Subcutaneous adipose tissue (tissue), 4 donors: ENCODE data around the gene UBE2R2. TPM values are rescaled to one million over a fixed set of nuclear protein-coding genes. Genes with fewer than 3 reads are reported as not detected.

Experiments used
- total RNA-seq, 4 donors: library from RNA; depleted of rRNA; stranded (reverse); fragments of >200 nt; gene quantifications; one replicate each; pipeline ENCODE4 v1.1.0, GENCODE V29; 2016
- TF ChIP-seq, protein P1 (sequence below): fragments of 450-650 bp; IDR thresholded peaks from one replicate; pipeline ENCODE4 v1.5.1; 2016; ENCODE audit warnings: low read depth, mild to moderate bottlenecking, control low read depth, antibody characterized with exemption, moderate library complexity

The UBE2R2 gene
- total RNA-seq, 4 donors from 2014 or later = 32.4 to 36.9 (median 35.1) TPM

DNA sequence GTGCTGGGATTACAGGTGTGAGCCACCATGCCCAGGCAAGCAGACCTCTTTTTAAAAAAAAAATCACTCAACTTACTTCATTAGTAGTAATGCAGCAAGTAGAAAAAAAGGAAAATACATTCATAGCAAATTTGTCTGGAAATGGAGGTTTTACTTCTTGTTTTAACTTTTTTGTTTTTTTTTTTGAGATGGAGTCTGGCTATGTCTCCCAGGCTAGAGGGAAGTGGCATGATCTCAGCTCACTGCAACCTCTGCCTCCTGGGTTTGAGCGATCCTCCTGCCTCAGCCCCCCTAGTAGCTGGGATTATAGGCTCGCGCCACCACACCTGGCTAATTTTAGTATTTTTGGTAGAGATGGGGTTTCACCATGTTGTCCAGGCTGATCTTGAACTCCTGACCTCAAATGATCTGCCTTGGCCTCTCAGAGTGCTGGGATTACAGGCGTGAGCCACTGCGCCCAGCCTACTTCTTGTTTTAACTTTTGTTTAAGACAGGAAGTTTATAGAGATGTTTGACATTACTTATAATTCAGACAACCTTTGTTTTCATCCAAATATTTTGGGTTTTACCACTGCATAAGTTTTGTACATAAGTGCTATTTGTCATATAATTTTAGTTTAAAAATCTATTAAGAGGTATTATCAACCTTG is 26.5 kb downstream of the UBE2R2 start:
- TF ChIP-seq, protein P1, sequence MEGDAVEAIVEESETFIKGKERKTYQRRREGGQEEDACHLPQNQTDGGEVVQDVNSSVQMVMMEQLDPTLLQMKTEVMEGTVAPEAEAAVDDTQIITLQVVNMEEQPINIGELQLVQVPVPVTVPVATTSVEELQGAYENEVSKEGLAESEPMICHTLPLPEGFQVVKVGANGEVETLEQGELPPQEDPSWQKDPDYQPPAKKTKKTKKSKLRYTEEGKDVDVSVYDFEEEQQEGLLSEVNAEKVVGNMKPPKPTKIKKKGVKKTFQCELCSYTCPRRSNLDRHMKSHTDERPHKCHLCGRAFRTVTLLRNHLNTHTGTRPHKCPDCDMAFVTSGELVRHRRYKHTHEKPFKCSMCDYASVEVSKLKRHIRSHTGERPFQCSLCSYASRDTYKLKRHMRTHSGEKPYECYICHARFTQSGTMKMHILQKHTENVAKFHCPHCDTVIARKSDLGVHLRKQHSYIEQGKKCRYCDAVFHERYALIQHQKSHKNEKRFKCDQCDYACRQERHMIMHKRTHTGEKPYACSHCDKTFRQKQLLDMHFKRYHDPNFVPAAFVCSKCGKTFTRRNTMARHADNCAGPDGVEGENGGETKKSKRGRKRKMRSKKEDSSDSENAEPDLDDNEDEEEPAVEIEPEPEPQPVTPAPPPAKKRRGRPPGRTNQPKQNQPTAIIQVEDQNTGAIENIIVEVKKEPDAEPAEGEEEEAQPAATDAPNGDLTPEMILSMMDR = no peak

DNA sequence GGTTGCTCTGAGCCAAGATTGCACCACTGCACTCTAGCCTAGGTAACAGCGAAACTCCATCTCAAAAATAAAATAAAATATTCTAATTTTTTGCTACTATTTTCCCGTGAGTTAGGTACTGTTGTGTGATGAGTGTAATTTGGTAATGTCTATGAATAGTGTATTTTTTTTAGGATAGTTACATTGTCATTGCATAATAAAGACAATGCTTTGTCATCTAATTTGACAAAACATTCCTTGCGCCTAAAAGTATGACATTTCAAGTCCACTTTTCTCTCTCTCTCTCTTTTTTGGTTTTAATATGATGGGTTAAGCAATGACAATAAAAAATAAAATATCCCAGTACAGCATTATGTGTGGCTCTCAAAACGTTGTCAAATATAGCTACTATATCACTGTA is 29.3 kb downstream of the UBE2R2 start:
- TF ChIP-seq, protein P1 = no peak

DNA sequence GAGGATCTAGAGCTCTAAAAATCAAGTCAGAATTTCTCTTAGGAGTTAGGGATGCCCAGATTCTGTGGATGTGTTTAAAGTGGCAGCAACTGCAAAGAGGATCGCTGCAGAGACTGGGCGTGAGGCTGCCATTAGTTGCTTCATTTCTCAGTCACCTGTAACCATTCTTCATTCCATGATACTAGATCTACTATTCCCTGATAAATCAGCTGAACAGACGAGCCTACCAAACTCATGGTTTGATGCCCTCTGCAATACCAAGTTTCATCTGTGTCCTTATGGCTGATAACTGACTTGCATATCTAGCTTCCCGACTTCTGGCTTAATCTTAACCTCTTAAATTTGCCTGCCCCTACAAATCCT is 33.3 kb downstream of the UBE2R2 start:
- TF ChIP-seq, protein P1 = no peak

DNA sequence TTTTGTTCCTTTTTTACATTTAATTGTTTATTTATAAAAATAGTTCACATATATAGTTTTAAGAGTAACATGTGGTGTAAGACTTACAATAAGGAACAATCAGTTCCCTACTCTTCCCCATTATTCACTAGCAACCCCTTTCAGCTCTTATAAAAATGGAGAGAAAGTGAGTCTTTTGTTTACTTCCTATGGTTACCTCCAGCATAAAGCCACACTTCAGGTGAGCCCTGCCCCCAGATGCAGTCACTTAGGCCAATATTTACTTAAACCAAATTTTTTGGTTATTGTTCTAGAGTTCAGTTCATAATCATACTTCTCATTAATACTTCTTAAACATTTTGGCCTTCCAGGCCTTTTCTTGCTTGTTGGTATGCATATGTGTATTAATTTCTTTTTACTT is 33.7 kb downstream of the UBE2R2 start:
- TF ChIP-seq, protein P1 = no peak

DNA sequence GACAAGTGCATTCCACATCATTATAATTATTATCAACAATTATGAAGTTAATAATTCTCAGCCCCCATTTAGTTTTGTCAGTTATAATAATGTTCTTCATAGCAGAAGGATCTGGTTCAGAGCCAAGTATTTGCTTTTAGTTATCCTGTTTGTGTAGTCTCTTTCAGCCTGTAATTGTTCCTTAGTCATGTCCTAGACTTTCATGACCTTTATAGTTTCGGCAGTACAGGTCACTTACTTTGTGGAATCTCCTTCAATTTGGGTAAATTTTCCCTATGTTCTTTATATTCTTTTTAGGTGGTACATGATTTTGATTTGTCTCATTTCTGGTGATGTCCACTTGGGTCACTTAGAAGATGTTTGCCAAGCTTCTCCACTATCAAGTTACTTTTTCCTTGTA is 34.3 kb downstream of the UBE2R2 start:
- TF ChIP-seq, protein P1 = no peak

DNA sequence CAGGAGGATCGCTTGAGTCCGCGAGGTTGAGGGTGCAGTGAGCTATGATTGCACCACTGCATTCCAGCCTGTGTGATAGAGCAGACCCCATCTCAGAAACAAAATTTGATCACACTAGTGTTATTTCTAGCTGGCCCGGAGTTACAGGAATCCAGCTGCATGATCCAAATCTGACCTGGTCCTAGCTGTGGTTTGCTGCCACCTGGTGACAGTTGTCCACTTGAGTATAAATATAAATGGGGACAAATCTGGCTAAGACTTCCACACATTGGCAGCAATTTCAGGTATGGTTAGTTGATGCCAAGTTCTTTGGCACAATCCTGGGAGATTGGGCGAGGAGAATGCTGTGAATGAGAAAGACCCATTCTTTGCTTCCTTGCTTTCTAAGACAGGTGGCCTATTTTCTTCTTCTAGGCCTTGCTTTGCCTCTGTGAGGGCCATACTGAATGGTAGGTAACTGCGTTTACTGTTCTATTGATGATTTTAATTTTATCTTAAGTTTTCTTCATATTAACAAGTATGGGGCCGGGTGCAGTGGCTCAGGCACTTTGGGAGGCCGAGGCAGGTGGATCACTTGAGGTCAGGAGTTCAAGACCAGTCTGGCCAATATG is 35.4 kb downstream of the UBE2R2 start:
- TF ChIP-seq, protein P1 = no peak

DNA sequence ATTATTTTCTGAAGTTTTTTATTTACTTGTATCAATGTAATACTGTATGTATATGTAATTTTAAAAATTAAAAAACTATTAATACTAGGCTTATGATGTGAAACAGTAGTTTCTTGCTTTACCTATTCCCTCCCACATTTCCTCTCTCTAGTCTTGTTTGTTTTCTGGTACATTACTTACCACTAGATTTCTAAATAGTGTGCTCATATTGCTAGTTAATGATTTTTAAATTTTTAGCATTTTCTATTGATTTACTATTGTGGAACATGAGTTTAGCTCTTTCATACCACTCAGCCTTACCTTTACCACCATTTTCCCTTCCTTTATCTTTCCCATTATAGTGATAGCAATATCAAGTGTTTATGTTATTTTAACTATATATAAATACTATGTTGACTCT is 39.3 kb downstream of the UBE2R2 start:
- TF ChIP-seq, protein P1 = no peak
